GM21529 (cell line): ENCODE data around the gene ADH7.

ENCODE experiments used
- ATAC-seq: cut with Tn5 transposase; IDR thresholded peaks from one replicate; pipeline ENCODE4 v1.9.1; 2021; ENCODE audit not compliant: unreplicated experiment

Gene ADH7

GRCh38 chr4:99435154-99435553, at the start of gene ADH7:
ADH7 (minus strand) TSS chr4:99435342; CDS start chr4:99435233, 109 bp downstream.
- no peak for ATAC-seq

- no peak for ATAC-seq
Measured at GRCh38 chr4:99483636-99484035, 48.5 kb upstream of the ADH7 start.

GRCh38 chr4:99473131-99473530, 38.0 kb upstream of the ADH7 start:
- ATAC-seq: no peak

GRCh38 chr4:99471896-99472295, 36.8 kb upstream of the ADH7 start:
- no peak for ATAC-seq

DNA sequence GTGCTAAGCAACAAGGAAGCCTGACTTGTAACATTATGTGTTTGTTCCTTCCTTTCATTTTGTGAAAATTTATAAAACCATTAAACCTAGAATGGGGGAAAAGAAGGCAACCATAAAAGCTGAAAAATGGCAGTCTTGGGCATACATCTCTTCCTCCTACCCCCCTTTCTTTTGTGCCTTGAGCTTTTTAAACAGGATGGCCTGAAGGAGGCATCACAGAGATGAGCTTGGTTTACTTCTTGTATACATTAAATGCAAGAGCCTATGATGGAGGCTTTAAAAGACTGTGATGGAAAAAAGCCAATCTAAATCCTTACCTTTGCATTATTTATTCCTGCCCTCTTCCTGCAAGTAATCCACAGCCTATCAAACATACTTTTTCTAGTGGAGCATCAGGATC, 36.2 kb upstream of the ADH7 start:
- ATAC-seq: no peak

DNA sequence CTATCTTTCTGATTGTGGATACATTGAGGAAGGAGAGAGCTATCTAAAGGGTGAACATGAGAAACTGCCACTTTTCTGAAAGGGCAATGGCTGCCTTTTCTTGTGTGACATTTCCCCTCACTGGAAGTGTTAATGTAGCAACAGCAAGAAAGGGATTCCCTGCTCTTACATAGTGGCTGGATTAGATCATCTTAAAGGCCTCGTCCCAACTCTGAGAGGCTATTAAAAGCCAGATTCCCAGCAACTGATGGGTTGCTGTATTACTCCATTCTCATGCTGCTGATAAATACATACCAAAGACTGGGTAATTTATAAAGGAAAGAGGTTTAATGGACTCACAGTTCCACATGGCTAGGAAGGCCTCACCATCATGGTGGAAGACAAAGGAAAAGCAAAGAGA, 33.7 kb upstream of the ADH7 start:
- ATAC-seq: no peak

- no peak for ATAC-seq
Measured at GRCh38 chr4:99467887-99468286, 32.7 kb upstream of the ADH7 start.

- no peak for ATAC-seq
Measured at GRCh38 chr4:99463566-99463965, 28.4 kb upstream of the ADH7 start.

DNA sequence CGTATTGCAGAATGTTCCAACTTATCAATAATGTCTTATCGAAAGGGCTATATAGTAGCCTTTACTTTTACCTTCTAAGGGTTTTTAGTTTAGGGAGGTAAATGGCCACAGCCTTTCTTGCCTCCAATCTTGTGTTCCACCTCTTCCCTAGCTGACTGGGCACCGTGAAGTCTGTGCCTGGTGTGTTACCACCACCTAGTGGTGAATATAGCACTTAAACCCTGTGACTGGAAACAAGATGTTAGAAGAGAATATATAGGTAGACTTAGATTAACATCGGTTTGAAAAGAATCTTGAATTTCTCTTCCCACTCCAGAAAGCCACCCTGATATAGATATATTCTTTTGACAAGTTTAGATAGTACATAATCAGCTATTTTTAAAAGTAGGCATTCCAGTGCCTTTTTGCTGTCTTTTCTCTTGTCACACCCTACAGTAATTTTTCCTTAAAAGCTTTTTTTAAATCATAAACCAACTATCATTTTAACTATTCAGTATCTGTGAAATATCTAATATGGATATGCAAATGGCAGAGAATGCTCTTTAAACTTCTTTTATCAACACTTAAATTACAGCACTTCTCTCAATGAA, 27.8 kb upstream of the ADH7 start:
- ATAC-seq: peak; percentile 95

DNA sequence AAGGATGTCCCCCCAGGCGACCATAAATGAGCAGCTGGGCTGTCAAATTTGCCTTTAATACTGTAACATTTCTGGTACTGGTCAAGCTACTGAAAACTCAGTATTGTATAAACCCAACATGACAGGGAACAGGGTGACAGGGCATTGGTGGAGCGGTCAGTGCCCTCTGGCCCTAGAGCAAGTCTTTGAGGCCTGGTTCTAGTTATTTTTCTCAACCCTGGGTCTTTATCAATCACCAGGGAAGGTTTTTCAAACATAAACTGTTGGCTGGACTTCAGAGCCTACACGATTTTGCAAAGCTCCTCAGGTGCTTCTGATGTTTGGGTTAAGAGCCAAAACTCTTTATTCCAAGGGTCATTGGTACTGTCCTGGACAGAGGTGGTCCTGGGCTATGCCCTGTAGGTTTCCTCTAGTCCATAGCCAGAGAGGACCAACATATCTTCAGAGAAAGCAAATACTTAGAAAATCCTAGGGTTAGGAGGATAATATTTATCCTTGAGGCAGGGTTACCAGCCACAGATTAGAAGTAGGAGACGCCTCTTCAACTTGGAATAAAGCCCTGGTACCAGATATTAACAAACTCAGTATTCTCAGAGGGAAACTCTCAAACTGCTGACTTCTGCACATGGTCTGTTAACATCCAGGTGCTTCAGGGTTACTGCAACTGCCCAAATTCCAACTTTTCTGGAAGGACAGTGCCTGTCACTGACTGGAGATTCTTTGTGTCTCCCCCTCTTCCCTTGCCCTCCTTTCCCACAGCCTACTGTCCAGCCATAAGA, 26.7 kb upstream of the ADH7 start:
- no peak for ATAC-seq

DNA sequence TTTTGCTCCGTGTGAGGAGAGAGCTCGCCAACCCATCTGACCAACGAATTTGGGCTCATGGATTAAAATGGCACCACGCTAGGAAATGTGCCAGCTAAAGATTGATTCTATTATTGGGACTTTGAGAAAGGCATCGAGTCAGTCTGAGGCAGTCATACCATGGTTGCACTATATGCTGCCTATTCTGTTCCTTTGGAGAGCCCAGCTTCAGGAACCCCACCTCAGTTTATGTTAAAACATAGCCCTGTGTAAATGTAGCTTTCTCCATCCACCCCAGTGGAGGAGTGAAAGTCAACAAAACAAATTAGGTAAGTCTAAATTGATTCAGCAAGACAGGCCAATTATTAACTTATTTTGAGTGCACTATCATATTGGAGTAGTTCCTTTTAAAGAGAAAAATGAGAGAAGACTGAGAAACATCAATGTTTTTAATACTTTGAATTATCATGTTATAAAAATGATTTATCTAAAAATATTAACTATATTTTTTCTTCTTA, 24.5 kb upstream of the ADH7 start:
- no peak for ATAC-seq

DNA sequence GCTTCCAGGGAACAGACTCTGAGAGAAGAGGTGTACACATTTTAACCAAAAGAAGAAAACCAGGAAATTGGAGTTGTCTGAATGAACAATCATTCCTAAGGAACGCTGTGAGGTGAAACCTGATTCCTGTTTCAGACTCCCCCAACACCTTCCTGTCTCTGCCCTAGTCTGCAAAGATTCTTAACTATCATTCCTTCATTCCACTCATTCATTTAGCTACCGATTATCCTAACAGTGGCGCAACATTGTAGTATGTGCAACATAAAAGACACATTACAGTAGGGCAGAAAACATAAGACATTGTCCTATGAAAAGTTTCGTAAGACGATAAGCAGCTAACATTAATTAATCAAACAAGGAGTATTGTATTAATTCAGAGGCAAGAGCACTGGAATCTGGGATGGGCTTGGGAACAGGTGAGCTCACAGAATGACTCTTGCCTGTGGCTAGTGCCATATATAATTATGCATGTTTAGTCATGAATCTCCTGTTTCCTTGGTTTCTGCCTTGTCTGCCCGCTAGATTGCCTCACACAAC, 23.8 kb upstream of the ADH7 start:
- no peak for ATAC-seq

- ATAC-seq: no peak
Measured at GRCh38 chr4:99457676-99458075, 22.5 kb upstream of the ADH7 start.

DNA sequence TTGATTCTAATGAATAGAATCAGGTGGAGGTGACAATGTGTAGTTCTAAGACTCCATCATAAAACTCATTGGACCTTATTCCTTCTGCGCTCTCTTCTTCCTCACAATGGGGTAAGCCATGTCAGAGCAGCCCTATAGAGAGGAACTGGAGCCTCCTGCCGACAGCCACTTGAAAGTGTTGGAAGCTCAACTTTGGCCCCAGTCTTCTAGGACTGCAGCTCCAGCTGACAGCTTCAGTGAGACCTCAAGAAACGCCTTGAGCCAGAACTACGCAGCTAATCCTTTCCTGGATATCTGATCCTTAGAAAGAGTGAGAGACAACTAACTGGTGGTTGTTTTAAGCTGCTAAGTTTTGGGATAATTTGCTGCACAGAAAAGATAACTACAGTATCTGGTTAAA, 22.1 kb upstream of the ADH7 start:
- ATAC-seq: no peak

- ATAC-seq: no peak
Measured at GRCh38 chr4:99447513-99447912, 12.4 kb upstream of the ADH7 start.

DNA sequence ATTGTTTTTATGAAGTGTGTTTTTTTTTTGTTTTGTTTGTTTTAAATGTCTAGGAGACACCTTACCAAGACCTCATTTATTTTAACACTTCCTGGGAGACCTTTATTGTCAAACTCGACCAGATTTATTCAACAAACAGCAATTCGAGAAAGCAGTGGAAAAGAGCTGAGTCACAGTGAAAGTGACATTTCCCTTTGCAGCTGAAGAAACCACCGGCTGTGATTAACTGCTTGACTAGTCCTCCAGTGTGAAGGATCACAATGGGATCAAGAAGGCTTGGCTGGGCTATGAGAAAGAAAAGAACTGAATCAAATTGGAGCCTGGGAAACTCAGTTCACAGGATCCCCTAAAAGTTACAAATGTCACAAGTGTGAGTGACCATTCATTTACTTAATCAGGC, 11.9 kb upstream of the ADH7 start:
- peak; percentile 98 for ATAC-seq

DNA sequence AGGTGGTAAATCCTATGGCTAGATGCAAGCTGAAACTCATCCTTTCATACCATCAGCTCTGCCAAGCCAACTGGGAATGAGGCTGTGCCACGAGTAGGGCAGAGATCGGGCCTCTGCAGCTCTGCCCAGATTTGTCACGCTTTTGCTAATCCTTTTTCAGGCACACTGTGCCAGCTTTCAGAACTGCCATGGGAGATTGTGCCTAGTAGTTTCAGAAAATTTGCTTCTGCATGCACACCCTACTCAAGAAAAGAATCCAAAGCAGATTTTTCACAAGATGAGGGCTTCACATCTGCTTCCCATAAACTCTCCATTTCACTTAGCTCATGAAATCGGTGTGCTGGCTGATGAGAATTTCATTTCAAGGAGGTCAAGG, 3.3 kb upstream of the ADH7 start:
- ATAC-seq: no peak

- ATAC-seq: no peak
Measured at GRCh38 chr4:99437723-99438404, 2.7 kb upstream of the ADH7 start.

DNA sequence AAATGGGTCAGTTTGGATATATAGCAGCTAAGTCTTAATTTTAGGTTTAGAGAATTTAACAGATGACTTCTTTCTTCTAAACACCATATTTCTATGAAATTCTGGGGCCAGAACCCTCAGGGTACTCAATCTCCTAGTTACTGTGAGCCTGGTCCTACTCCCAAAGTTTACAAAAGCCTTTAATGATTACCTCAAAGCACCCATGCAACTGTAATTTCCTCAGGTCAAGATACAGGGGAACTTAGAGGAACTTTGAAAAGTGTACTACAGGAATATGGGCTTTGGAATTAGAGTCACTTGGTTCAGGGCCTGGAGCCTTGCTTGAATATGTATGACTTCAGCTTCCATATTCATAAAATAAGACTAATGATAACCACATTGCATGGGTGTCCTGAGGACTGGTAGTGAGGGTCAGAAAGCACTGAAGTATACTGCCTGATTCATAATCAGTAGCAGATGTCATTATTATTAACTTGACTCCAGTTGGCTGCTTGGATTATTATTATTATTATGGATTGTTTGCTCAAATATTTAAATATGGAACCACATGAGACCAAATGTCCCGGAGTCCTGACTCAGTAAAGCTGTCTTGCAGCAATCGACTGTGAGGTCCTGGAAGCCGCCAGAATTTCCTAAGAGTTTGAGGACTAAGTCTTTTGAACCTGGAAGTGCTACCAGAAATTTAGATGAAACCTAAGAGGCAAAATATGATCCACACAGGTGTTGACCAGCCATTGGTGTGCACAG, 2.0 kb upstream of the ADH7 start:
- ATAC-seq: no peak

GRCh38 chr4:99436462-99436861, 1.3 kb upstream of the ADH7 start:
- ATAC-seq: no peak

DNA sequence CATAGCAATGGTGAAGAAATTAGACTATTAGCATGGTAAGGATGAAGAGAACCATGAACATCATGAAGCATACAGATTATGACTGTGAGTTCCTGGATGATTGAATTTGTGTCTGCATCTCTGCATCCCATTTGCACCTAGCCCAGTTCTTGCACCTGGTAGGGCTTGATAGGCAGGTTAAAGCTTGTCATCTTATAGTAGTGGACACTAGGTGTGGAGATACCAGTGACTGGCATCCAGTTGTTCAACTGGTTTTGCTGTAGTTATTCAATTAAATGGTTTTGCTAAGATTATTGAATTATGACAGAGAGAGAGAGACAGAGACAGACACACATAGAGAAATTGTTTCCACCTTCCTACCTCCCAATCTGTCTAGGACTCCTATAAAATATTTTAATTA, 5.0 kb downstream of the ADH7 start:
- ATAC-seq: no peak
